Kidney epithelial cell (primary cell): ENCODE measurements around the gene ABCA7. TPM values are rescaled to one million over a fixed set of nuclear protein-coding genes. Genes with fewer than 3 reads are reported as not detected.
"Not testable (repeated sequence)": the region's sequence is repeated elsewhere in the genome, so short reads cannot be mapped to it uniquely, and the experiment has no call there.

Source experiments
- DNase-seq: peaks from one replicate; pipeline ENCODE4 v3.0.0-alpha.2; 2010; ENCODE audit warnings: low read depth
- H3K27me3 ChIP-seq: 2 replicates; pipeline ENCODE4 v1.6.0; 2011; ENCODE audit warnings: low read length; ENCODE audit not compliant: control insufficient read depth, insufficient read depth
- H3K36me3 ChIP-seq: 2 replicates; pipeline ENCODE4 v1.5.1; 2011; ENCODE audit warnings: low read length; ENCODE audit not compliant: control insufficient read depth, insufficient read depth
- H3K4me3 ChIP-seq: 2 replicates; pipeline ENCODE4 v1.5.1; 2011; ENCODE audit warnings: low read depth, mild to moderate bottlenecking, control low read depth, low read length
- total RNA-seq: library from RNA; depleted of rRNA; stranded (reverse); fragments of >200 nt; gene quantifications from 2 replicates; pipeline ENCODE4 v1.2.3, GENCODE V29; 2015
- TF ChIP-seq, protein P1 (sequence below): IDR thresholded peaks from 2 replicates; pipeline ENCODE4 v1.5.1; 2011; ENCODE audit warnings: mild to moderate bottlenecking, moderate library complexity, low read length, control low read depth, inconsistent platforms; ENCODE audit not compliant: insufficient read depth, poor library complexity, severe bottlenecking

ABCA7 gene
- total RNA-seq, 1 donor from 2014 or later = 16.4 TPM

DNA sequence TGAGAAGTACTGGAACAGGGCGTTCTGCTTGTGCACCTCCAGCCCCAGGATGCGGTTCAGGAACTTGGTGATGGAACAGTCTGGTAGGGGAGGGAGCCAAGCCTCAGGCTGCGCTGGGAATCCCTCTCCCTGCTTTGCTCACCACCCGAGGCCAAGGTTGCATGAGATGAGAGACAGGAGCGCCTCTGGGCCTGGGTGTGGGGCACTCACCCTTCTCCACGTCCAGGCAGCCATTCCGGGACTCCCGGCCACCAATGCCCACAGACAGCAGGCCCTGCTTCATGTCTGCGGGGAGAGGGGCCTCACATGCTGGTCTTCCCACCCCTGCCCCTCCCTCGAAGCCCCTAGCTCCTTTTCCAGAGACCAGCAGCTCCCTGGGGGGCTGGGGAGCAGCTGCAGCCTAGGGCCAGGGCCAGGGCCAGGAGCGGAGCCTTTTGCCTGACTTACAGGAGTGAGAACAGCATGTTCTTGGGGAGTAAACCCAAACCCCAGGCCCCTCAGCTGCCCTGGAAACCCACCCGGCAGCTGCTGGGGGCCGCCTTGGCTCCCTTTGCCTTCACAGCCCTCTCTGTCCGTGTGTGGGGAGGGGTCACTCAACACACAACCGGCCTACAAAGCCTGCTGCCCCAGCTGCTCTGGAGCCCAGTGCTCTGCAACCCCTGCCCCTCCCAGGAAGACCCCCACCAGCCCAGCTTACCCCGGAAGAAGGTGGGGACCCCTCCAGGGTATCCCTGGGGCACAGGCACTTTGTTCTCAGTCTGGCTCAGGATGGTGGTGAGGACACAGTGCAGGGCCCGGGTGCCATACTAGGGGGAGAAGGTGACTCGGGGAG is 71.1 kb downstream of the ABCA7 start:
- TF ChIP-seq, protein P1, sequence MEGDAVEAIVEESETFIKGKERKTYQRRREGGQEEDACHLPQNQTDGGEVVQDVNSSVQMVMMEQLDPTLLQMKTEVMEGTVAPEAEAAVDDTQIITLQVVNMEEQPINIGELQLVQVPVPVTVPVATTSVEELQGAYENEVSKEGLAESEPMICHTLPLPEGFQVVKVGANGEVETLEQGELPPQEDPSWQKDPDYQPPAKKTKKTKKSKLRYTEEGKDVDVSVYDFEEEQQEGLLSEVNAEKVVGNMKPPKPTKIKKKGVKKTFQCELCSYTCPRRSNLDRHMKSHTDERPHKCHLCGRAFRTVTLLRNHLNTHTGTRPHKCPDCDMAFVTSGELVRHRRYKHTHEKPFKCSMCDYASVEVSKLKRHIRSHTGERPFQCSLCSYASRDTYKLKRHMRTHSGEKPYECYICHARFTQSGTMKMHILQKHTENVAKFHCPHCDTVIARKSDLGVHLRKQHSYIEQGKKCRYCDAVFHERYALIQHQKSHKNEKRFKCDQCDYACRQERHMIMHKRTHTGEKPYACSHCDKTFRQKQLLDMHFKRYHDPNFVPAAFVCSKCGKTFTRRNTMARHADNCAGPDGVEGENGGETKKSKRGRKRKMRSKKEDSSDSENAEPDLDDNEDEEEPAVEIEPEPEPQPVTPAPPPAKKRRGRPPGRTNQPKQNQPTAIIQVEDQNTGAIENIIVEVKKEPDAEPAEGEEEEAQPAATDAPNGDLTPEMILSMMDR = no peak
- no peak for DNase-seq
- Histone ChIP-seq H3K27me3 (no peaks in the 10 kb centered on the region), H3K4me3 (no peak overlapping the region), H3K36me3 (peaks cover 5% of the 10 kb centered on the region)

DNA sequence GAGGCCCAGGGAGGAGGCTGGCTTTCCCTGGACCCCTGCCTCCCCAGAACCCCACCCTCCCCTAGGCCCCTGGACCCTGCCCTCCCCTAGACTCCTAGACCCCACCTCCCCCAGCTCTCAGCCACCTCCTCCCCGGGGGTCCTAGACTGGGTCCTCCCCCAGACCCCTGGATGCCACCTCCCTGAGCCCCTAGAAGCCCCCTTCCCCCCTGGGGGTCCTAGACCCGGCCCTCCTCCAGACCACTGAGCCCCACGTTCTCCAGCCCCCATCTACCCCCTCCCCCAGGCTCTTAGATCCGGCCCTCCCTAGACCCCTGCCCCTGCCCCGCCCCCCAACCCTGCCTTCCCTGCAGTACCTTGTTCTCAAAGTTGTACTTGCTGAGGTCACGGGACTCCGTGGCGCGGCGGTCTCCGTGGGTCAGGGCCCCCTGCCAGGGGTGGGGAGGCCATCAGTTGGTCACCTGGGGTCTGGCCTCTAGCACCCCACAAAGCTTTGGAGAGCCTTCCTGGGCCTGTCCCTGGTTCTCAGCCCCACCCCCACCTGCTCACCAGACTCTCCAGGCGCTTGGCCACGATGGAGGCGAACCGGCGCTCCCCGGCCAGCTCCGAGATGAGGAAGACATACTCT is 71.8 kb downstream of the ABCA7 start:
- Histone ChIP-seq H3K36me3 (peaks cover 6% of the 10 kb centered on the region), H3K27me3 (no peaks in the 10 kb centered on the region), H3K4me3 (no peak overlapping the region)
- TF ChIP-seq, protein P1 = no peak
- DNase-seq = no peak

DNA sequence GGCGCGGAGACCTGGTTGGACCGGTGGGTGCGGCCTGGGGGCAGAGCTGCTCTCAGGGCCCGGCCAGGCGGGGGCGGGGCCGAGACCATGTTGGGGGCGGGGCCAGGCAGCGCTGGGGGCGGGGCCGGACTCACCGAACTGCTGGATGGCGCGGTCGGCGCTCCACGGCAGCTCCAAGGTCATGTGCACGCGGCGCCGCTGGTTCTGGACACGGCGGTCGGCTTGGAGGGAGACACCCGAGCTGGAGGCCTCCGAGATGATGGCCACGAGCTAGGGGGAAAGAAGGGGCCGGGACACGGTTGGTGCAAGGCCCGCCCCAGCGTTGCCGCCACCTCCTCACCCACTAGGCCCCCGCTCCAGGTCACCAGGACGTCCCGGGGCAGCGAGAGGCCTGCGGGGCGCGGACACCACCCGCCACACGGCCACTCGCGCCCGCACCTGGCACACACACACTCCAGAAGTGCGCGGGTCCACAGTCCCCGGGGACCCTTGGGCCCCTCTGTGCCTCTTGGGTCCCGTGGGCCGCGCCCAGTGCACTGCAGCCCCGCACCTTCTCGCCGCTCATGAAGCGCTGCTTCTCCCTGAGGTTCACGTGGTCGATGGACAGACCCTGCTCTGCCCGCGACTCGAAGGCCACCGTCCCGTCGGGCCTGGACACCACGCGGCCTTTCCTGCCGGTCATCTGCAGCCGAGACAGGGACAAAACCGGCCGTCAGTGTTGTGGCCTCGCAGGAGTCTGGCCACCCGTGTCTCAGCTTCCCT is 72.5 kb downstream of the ABCA7 start:
- H3K4me3 ChIP-seq = no peak overlapping the region
- H3K27me3 ChIP-seq = no peaks in the 10 kb centered on the region
- DNase-seq = no peak
- TF ChIP-seq, protein P1 = no peak
- H3K36me3 ChIP-seq = peaks cover 8% of the 10 kb centered on the region

DNA sequence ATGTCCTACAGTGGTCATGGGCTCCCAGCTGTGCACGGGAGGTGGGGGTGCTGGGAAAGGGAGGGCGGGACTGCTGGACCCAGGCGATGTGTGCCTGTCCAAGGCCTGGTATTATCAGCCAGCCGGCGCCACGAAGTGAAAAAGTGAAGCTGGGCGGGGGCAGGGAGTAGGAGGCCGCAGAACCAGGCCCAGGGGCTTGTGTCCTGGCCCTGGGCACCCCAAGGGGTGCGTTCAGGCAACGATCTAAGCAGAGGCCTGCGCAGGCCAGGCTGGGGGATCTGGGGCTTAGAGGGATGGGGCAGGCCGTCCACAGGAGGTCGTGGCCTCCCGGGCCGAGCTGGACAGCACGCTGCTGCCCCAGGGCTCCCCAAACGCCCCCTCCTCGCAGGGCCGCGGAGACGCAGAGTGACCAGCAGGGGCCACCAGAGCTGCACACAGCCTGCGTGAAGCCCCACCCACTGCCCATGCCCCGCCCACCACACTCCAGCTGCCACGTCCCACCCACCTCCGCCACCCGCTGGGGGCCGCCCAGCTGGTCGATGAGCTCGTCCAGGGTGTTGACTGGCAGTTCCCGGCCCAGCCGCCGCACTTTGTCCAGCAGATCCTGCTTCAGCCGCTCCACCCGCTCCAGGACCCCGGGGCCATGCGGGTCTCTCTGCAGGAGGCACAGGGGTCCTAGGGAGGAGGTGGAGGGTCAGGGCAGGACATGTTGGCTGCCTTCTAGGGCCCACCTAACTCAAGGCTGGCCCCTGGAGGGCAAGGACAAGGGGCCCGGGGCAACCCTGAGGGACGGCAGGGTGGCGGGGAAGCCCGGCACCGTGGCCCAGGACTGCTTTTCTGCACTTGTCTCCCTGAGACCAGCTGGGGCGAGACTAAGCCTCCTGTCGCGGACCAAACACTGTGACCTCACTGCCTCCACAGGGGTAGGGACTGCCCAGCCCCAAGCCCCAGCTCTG is 73.4 kb downstream of the ABCA7 start:
- H3K27me3 ChIP-seq = no peaks in the 10 kb centered on the region
- H3K36me3 ChIP-seq = peaks cover 10% of the 10 kb centered on the region
- no peak overlapping the region for H3K4me3 ChIP-seq
- DNase-seq = no peak
- TF ChIP-seq, protein P1 = peak; percentile 85

DNA sequence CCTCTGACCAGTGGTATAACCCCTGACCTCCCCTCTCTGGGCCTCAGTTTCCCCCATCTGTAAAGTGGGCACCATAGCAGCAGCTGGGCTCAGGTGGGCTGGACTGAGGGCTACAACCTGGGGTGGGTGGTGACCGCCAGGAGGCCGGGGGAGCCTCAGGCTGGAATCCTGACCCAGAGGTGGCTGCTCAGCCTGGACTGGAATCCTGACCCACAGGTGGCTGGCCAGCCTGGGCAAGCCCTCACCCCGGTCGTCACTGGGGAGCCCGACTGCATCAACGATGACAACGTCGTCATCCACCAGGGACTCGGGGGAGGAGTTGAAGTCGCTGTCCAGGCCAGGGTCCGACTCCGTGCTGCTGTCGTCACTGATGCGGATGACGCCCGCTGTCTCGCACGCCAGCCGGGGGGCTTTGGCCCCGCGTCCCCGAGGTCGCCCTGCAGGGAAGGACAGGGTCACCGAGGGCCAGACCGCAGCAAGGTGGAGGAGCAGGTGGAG is 74.1 kb downstream of the ABCA7 start:
- H3K4me3 ChIP-seq = no peak overlapping the region
- DNase-seq = no peak
- no peaks in the 10 kb centered on the region for H3K27me3 ChIP-seq
- TF ChIP-seq, protein P1 = no peak
- peaks cover 10% of the 10 kb centered on the region for H3K36me3 ChIP-seq

DNA sequence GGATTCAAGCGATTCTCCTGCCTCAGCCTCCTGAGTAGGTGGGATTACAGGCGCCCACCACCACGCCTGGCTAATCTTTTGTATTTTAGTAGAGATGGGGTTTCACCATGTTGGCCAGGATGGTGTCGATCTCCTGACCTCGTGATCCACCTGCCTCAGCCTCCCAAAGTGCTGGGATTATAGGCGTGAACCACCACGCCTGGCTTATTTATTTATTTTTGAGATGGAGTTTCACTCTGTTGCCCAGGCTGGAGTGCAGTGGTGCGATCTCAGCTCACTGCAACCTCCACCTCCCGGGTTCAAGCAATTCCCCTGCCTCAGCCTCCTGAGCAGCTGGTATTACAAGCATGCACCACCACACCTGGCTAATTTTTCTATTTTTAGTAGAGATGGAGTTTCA is 74.8 kb downstream of the ABCA7 start:
- H3K27me3 ChIP-seq, H3K4me3 ChIP-seq, DNase-seq, H3K36me3 ChIP-seq: not testable (repeated sequence)
